Right atrium auricular region (tissue), 2 donors: Measurements from ENCODE around the gene AMPH. TPM values are rescaled to one million over a fixed set of nuclear protein-coding genes. Genes with fewer than 3 reads are reported as not detected.

ENCODE experiments used
- DNase-seq: peaks from one replicate; pipeline ENCODE4 v3.0.0-alpha.2; 2019; ENCODE audit warnings: low spot score
- H3K27ac ChIP-seq, 2 donors: fragments of 200-600 bp; sonication (generic); 1 replicate in 1 of 2; 2 replicates in 1 of 2; pipeline ENCODE4 v1.5.1; 2016 to 2019
- H3K27me3 ChIP-seq, 2 donors: fragments of 200-600 bp; sonication (generic); one replicate each; pipeline versions ENCODE4 v1.5.1 to v1.6.0; 2017 to 2019
- H3K36me3 ChIP-seq: fragments of 200-600 bp; sonication (generic); one replicate; pipeline ENCODE4 v1.5.1; 2016
- H3K4me1 ChIP-seq, 2 donors: fragments of 200-600 bp; sonication (generic); one replicate each; pipeline versions ENCODE4 v1.5.1 to v1.6.0; 2017 to 2019
- H3K4me3 ChIP-seq, 2 donors: fragments of 200-600 bp; sonication (generic); 1 replicate in 1 of 2; 2 replicates in 1 of 2; pipeline ENCODE4 v1.5.1; 2017 to 2019; ENCODE audit warnings: mild to moderate bottlenecking in 1 of 2, moderate library complexity in 1 of 2
- H3K9me3 ChIP-seq, 2 donors: fragments of 200-600 bp; sonication (generic); one replicate each; pipeline ENCODE4 v1.5.1; 2019
- total RNA-seq, 2 donors: library from RNA; depleted of rRNA; stranded (reverse); fragments of >200 nt; gene quantifications; one replicate each; pipeline ENCODE4 v1.1.0, GENCODE V29; 2016
- TF ChIP-seq, protein P1 (sequence below), 2 donors: fragments of 200-600 bp; sonication (generic); IDR thresholded peaks; one replicate each; pipeline ENCODE4 v1.5.1; 2019; ENCODE audit warnings: antibody characterized with exemption in 2 of 2

Gene AMPH
- 1 to 10 TPM; 5.3 to 9.0 TPM for total RNA-seq

DNA sequence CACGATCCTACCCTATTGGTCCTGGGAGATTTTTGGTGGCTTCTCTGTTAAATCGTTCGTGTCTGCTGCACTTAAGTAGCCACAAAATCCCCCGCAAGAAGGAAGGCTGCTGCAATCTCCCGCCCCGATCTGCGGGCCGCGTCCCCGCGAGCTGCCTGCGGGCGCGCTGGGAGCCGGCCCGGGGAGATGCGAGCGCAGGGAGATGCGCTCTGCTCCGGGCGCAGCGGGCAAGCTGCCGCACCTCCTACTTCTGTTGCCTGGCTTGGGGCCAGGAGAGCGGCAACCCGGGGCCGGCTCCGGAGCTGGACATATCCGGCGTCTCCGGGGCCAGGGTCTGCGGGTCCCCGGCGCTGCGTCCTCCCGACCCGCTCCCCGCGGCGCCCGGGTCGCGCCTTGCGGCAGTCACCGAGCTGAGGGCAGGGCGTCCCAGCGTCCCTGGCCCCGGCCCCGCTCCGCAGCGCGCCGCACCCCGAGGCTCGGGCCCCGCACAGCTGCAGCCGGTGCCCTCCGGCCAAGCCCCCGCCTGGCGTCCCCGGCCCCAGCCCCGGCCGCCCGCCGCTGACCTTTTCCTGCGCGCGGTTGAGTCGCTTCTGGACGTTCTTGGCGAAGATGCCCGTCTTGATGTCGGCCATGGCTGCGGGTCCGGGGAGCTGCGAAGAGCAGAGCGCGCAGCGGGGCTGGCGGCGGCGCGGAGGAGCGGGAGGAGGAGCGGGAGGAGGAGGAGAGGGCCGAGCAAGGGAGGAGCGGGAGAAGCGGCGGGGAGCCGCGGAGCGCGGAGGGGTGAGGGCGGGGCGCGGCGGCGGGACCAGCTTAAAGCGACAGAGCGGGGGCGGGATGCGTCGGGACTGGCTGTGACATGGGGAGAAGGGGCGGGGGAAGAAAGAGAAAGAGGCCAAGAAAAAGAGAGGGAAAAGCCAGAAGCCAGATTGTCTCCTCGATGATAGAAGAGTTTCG lies at the start of gene AMPH:
Gene AMPH (minus strand): TSS at position 654 of the 954 bp plus-strand sequence. CDS start 22 bp downstream, at position 632.
- Histone ChIP-seq H3K27me3 (peaks cover 0 to 4% of the 10 kb centered on the region in 2 donors), H3K27ac (peak within 1 kb of the TSS in 1 of 2 donors; percentile 43), H3K36me3 (no peaks in the 10 kb centered on the region), H3K9me3 (peaks cover 0 to 2% of the 10 kb centered on the region in 2 donors), H3K4me3 (peak within 1 kb of the TSS; percentile 64 to 69), H3K4me1 (peaks cover 0 to 19% of the 10 kb centered on the region in 2 donors)
- DNase-seq = no peak
- TF ChIP-seq, protein P1, sequence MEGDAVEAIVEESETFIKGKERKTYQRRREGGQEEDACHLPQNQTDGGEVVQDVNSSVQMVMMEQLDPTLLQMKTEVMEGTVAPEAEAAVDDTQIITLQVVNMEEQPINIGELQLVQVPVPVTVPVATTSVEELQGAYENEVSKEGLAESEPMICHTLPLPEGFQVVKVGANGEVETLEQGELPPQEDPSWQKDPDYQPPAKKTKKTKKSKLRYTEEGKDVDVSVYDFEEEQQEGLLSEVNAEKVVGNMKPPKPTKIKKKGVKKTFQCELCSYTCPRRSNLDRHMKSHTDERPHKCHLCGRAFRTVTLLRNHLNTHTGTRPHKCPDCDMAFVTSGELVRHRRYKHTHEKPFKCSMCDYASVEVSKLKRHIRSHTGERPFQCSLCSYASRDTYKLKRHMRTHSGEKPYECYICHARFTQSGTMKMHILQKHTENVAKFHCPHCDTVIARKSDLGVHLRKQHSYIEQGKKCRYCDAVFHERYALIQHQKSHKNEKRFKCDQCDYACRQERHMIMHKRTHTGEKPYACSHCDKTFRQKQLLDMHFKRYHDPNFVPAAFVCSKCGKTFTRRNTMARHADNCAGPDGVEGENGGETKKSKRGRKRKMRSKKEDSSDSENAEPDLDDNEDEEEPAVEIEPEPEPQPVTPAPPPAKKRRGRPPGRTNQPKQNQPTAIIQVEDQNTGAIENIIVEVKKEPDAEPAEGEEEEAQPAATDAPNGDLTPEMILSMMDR (IDR thresholded peaks at IDR 0.05) = no peak

DNA sequence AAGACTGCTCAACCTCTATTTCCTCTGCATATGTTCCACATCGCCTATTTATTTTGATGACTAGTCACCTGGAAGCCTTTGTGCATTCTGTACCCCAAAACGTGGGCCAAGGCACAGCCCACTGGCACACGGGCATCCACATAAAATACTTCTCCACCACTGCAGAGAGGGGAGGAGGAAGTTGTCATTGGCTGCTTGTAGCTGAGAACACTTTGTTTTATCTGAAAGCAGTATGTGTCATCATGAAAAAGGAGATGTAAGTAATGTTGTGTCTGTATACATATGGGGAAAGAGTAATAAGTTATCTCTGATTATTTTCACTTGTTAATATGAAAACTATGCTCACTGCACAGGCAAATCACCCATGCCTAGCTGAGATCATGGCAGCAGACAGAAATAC lies 48.2 kb upstream of the AMPH start:
- DNase-seq = no peak
- TF ChIP-seq, protein P1 (IDR thresholded peaks at IDR 0.05) = no peak
- Histone ChIP-seq H3K9me3 (no peaks in the 10 kb centered on the region), H3K4me3 (no peak overlapping the region), H3K36me3 (no peaks in the 10 kb centered on the region), H3K27ac (no peak overlapping the region), H3K4me1 (peaks cover 0 to 15% of the 10 kb centered on the region in 2 donors), H3K27me3 (no peaks in the 10 kb centered on the region)

DNA sequence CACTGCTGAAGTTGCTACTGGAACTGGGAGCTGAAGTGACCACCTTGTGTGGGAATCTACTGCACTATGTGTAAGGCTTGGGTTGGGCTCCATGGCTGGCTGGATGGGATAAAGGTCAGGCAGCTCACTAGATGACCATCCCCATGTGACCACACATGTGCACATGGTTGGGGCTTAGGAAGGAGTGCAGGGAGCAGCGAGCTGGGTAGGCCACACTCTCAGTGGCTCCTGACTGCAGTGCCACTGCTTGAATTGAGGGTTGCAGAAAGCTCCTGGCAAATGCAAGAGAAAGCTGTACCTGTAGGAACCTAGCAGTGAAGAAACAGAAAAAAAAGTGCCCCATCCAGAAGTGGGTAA lies 47.5 kb upstream of the AMPH start:
- TF ChIP-seq, protein P1 (IDR thresholded peaks at IDR 0.05) = no peak
- no peak for DNase-seq
- Histone ChIP-seq H3K27ac (no peak overlapping the region), H3K36me3 (no peaks in the 10 kb centered on the region), H3K27me3 (no peaks in the 10 kb centered on the region), H3K4me3 (no peak overlapping the region), H3K4me1 (peaks cover 0 to 15% of the 10 kb centered on the region in 2 donors), H3K9me3 (no peaks in the 10 kb centered on the region)

DNA sequence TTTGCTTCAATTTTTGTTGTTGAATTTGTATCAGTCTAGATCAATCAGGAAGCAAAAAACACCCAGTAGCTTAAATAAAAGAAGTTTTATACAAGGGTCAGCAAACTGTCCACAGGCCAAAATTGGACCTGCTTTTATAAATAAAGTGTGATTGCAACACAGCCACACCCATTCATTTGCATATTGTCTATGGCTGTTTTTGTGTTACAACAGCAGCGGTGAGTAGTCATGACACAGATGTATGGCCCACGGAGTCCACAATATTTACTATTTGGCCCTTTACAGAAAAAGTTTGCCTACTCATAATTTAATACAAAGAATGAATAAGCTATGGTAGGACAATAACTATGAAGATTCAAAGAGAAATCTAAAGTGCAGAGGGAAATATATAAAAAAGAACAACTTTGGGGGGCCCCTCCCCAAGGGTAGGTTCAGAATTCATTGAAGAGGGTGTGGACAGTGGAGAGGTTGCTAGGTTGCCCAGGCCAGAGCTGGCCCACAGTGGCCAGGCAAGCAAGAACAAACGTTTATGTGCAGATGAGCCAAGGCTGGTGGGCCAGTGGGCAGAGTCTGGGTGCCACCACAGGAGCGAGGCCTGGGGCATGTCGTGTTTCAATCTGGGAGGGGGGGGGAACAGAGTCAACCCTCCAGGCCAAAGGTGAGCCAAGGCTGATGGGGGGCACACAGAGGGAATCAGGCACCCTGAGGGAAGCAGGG lies 47.0 kb upstream of the AMPH start:
- Histone ChIP-seq H3K27ac (no peak overlapping the region), H3K4me1 (peaks cover 0 to 15% of the 10 kb centered on the region in 2 donors), H3K4me3 (no peak overlapping the region), H3K9me3 (no peaks in the 10 kb centered on the region), H3K36me3 (no peaks in the 10 kb centered on the region), H3K27me3 (no peaks in the 10 kb centered on the region)
- TF ChIP-seq, protein P1 (IDR thresholded peaks at IDR 0.05) = no peak
- no peak for DNase-seq

DNA sequence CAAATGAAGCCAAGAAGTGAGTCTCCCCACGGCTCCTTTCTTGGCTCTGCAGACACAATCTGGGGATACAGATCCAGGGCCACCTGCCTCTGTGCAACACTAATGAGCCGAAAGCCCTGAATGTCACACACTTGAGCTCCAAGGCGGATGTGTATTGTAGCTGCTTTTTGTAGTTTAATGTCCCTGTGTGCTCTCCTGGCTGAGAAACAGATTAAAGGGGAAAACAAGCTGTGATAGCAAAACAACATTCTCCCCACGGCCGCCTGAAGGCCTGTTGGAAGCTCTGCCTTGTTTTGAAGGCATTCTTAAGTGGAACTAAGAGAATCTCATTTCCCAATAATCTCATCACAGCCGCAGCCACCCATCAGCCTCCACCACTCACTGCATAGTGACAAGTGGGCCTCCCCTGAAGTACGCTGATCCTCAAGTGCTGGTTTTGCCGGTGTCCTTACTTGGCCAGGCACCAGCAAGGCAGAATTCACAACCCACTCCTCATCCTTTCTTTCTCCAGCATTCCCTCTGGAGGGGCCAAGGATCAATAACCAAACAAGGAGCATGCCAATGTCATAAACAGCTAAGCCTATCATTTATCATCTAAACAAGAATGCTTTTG lies 44.4 kb upstream of the AMPH start:
- no peaks in the 10 kb centered on the region for H3K9me3 ChIP-seq
- H3K27ac ChIP-seq = no peak overlapping the region
- no peaks in the 10 kb centered on the region for H3K27me3 ChIP-seq
- TF ChIP-seq, protein P1 (IDR thresholded peaks at IDR 0.05) = no peak
- no peaks in the 10 kb centered on the region for H3K4me1 ChIP-seq
- no peak for DNase-seq
- H3K4me3 ChIP-seq = no peak overlapping the region
- H3K36me3 ChIP-seq = no peaks in the 10 kb centered on the region
